Stimulated activated CD4-positive, alpha-beta T cell treated with anti-CD3 and anti-CD28 coated beads, TNF-alpha, amount 100 ng/mL, for 4 hours (primary cell): ENCODE data around the gene RIMOC1.
A peak's percentile ranks its signal among the peaks of the same experiment; 100 is the strongest.

Experiments
- DNase-seq, 3 experiments: peaks; one replicate each; pipeline ENCODE4 v3.0.0-alpha.2; 2020; ENCODE audit warnings: low read depth in 3 of 3

The RIMOC1 gene

GRCh38 chr5:41903892-41904799 lies at the start of gene RIMOC1:
Gene RIMOC1, plus strand, starts transcription at chr5:41904344. Its CDS starts 24 bp downstream, at chr5:41904368.
- peak; percentile 90 to 95 (median 92) for DNase-seq

- peak in 2 of 3 experiments; percentile 15 to 40 for DNase-seq
Measured at GRCh38 chr5:41856644-41857491, 47.3 kb upstream of the RIMOC1 start.

GRCh38 chr5:41857989-41858388 lies 46.2 kb upstream of the RIMOC1 start:
- no peak for DNase-seq

- DNase-seq = no peak
Measured at GRCh38 chr5:41858890-41859289, 45.3 kb upstream of the RIMOC1 start.

GRCh38 chr5:41863871-41864486 lies 40.2 kb upstream of the RIMOC1 start:
- DNase-seq = no peak

GRCh38 chr5:41869151-41869723 lies 34.9 kb upstream of the RIMOC1 start:
- no peak for DNase-seq

GRCh38 chr5:41869724-41870626 lies 34.2 kb upstream of the RIMOC1 start, which contains the start of gene OXCT1:
Gene OXCT1, minus strand, starts transcription at chr5:41870425. Its CDS starts 67 bp downstream, at chr5:41870358.
- peak; percentile 83 to 86 (median 84) for DNase-seq

GRCh38 chr5:41870627-41871048 lies 33.5 kb upstream of the RIMOC1 start:
- DNase-seq = no peak

- DNase-seq = no peak
Measured at GRCh38 chr5:41871852-41872251, 32.3 kb upstream of the RIMOC1 start.

GRCh38 chr5:41874512-41875060 lies 29.6 kb upstream of the RIMOC1 start:
- DNase-seq = no peak

GRCh38 chr5:41875121-41875520 lies 29.0 kb upstream of the RIMOC1 start:
- no peak for DNase-seq

- DNase-seq = no peak
Measured at GRCh38 chr5:41876678-41877077, 27.5 kb upstream of the RIMOC1 start.

GRCh38 chr5:41877408-41877807 lies 26.7 kb upstream of the RIMOC1 start:
- no peak for DNase-seq

GRCh38 chr5:41878173-41878572 lies 26.0 kb upstream of the RIMOC1 start:
- DNase-seq = no peak

GRCh38 chr5:41878643-41879478 lies 25.3 kb upstream of the RIMOC1 start:
- no peak for DNase-seq

GRCh38 chr5:41882765-41883164 lies 21.4 kb upstream of the RIMOC1 start:
- DNase-seq = no peak

GRCh38 chr5:41883243-41883642 lies 20.9 kb upstream of the RIMOC1 start:
- no peak for DNase-seq

- no peak for DNase-seq
Measured at GRCh38 chr5:41883936-41884335, 20.2 kb upstream of the RIMOC1 start.

GRCh38 chr5:41885286-41885685 lies 18.9 kb upstream of the RIMOC1 start:
- no peak for DNase-seq
